Activated B cell treated with CpG ODN at 0.5 μM for 24 hours (primary cell): Measurements from ENCODE around the gene CDC42BPB. TPM values are rescaled to one million over a fixed set of nuclear protein-coding genes. Genes with fewer than 3 reads are reported as not detected.

ENCODE experiments used
- ATAC-seq: fragments of 200-7000 bp; cut with Tn5 transposase; one replicate; pipeline ENCODE4 v1.10.0; 2021; ENCODE audit warnings: low read depth, mild to moderate bottlenecking, moderate library complexity
- CTCF ChIA-PET: fragments of 350-600 bp; sonication (Branson Sonifier 250); formaldehyde crosslinking; loops from one replicate; lab custom pipeline; 2021; ENCODE audit warnings: antibody characterized with exemption; lab: Charles Lee
- POLR2A ChIA-PET: fragments of 350-600 bp; sonication (Branson Sonifier 250); formaldehyde crosslinking; loops from one replicate; lab custom pipeline; 2021; ENCODE audit warnings: antibody characterized with exemption; lab: Charles Lee
- DNase-seq: peaks from one replicate; pipeline ENCODE4 v3.0.0; 2022
- H3K27ac Mint-ChIP-seq: one replicate; pipeline ENCODE4 v1.8.0; 2020; ENCODE audit warnings: mixed read lengths
- H3K27me3 Mint-ChIP-seq: one replicate; pipeline ENCODE4 v1.8.0; 2021; ENCODE audit warnings: mixed read lengths
- H3K36me3 Mint-ChIP-seq: one replicate; pipeline ENCODE4 v1.8.0; 2021; ENCODE audit warnings: low read depth, mixed read lengths
- H3K4me1 Mint-ChIP-seq: one replicate; pipeline ENCODE4 v1.8.0; 2021; ENCODE audit warnings: mixed read lengths
- H3K4me3 Mint-ChIP-seq: one replicate; pipeline ENCODE4 v1.8.0; 2020; ENCODE audit warnings: mild to moderate bottlenecking, mixed read lengths
- H3K9me3 Mint-ChIP-seq: one replicate; pipeline ENCODE4 v1.8.0; 2020; ENCODE audit warnings: mixed read lengths
- intact Hi-C: fragments of 100-400 bp; cut with micrococcal nuclease; formaldehyde crosslinking; loops from one replicate; pipeline ENCODE4 v1.15.1; 2024
- total RNA-seq: library from RNA; stranded (reverse); gene quantifications from 2 replicates; pipeline ENCODE4 v1.2.3, GENCODE V29; 2022
- TF ChIP-seq, protein P1 (sequence below): fragments of 200-600 bp; IDR thresholded peaks from one replicate; pipeline ENCODE4 v1.8.0; 2022; ENCODE audit warnings: antibody characterized with exemption, mild to moderate bottlenecking

CDC42BPB gene
- total RNA-seq, 1 donor from 2014 or later = 38.5 TPM

DNA sequence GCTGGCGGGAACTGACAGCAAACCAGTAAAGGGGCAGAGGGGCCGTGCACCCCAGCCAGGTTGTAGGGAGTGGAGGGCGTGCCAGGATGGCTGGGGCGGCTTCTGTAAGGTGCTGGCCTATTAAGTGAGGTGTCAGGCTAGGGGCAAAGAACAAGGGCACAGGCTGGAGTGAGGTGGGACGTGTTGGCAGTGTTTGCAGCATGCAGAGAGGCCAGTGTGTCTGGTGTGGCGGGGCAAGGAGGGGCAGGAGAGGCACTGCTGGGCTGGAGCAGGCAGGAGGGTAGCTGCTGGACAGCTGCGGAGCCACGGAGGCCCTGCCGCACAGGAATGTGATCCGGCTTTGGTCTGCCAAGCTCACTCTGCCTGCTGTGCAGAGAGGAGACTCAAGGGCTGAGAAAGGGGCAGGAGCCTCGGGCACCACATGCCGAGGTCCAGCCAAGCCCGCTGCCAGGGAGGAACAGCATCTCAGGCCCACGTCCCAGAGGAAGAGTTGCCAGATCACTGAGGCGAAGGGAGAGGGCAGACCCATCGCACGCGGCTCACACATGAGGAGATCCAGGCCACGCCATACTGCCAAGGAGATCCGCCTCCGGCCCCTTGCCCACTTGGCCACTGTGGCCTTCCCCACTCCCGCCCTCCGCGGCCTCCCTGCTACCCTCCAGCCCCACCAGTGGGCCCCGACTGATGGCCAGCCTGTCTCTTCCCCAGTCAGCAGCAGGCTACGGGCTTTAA is 88.1 kb downstream of the CDC42BPB start:
- peaks cover 87% of the 10 kb centered on the region for H3K36me3 Mint-ChIP-seq
- H3K4me3 Mint-ChIP-seq = no peak overlapping the region
- H3K9me3 Mint-ChIP-seq = no peaks in the 10 kb centered on the region

DNA sequence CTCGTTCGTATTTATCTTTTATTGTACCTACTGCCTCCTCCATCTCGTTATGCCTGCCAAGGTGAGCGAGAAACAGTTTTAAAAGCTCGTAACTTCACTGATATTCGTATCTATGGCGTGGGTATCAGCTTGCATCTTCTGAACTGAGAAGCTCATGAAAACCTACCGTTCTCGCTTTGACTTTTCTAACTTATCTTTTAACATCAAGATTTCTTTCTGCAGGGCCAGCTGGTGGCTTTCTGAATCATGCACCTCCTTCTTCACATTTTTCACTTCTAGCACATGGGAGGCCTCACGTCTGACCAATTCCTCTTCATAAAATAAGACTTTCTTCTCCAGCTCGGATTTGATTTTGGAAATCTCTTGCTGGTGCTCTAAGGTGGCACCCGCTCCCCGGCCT is 89.0 kb downstream of the CDC42BPB start:
- ATAC-seq (no peak), DNase-seq (no peak)
- intact Hi-C loops = no loop called here
- H3K9me3 Mint-ChIP-seq = no peaks in the 10 kb centered on the region
- H3K4me1 Mint-ChIP-seq = no peaks in the 10 kb centered on the region
- POLR2A ChIA-PET = no interaction called here
- TF ChIP-seq, protein P1, sequence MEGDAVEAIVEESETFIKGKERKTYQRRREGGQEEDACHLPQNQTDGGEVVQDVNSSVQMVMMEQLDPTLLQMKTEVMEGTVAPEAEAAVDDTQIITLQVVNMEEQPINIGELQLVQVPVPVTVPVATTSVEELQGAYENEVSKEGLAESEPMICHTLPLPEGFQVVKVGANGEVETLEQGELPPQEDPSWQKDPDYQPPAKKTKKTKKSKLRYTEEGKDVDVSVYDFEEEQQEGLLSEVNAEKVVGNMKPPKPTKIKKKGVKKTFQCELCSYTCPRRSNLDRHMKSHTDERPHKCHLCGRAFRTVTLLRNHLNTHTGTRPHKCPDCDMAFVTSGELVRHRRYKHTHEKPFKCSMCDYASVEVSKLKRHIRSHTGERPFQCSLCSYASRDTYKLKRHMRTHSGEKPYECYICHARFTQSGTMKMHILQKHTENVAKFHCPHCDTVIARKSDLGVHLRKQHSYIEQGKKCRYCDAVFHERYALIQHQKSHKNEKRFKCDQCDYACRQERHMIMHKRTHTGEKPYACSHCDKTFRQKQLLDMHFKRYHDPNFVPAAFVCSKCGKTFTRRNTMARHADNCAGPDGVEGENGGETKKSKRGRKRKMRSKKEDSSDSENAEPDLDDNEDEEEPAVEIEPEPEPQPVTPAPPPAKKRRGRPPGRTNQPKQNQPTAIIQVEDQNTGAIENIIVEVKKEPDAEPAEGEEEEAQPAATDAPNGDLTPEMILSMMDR = no peak
- H3K4me3 Mint-ChIP-seq = no peak overlapping the region
- no peaks in the 10 kb centered on the region for H3K27me3 Mint-ChIP-seq
- H3K36me3 Mint-ChIP-seq = peaks cover 88% of the 10 kb centered on the region
- H3K27ac Mint-ChIP-seq = no peak overlapping the region
- CTCF ChIA-PET = no interaction called here

More for the DNA sequence above, 88.1 kb downstream of the CDC42BPB start:
- H3K4me1 Mint-ChIP-seq = no peaks in the 10 kb centered on the region
- TF ChIP-seq, protein P1 = no peak
- POLR2A ChIA-PET = no interaction called here
- H3K27me3 Mint-ChIP-seq = no peaks in the 10 kb centered on the region
- no peak for DNase-seq
- no peak overlapping the region for H3K27ac Mint-ChIP-seq
- CTCF ChIA-PET = no interaction called here
- intact Hi-C loops = no loop called here
- ATAC-seq = no peak

DNA sequence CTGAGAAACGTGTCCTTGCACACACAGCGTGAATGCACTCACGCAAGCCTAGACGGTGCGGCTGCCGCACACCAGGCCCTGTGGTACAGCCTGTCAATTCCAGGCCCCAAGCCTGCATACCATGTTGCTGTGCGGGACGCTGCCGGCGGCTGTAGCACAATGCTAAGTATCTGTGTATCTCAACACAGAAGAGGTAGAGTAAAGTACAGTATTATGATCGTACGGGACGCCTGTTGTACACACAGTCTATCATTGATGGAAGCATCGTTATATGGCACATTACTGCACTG is 89.9 kb downstream of the CDC42BPB start:
- Mint-ChIP-seq H3K9me3 (no peaks in the 10 kb centered on the region), H3K4me3 (no peak overlapping the region), H3K27me3 (no peaks in the 10 kb centered on the region), H3K27ac (no peak overlapping the region), H3K36me3 (peaks cover 89% of the 10 kb centered on the region), H3K4me1 (no peaks in the 10 kb centered on the region)
- intact Hi-C loops = no loop called here
- ATAC-seq = no peak
- DNase-seq = no peak
- ChIA-PET CTCF (no interaction called here), POLR2A (no interaction called here)
- TF ChIP-seq, protein P1 = no peak

DNA sequence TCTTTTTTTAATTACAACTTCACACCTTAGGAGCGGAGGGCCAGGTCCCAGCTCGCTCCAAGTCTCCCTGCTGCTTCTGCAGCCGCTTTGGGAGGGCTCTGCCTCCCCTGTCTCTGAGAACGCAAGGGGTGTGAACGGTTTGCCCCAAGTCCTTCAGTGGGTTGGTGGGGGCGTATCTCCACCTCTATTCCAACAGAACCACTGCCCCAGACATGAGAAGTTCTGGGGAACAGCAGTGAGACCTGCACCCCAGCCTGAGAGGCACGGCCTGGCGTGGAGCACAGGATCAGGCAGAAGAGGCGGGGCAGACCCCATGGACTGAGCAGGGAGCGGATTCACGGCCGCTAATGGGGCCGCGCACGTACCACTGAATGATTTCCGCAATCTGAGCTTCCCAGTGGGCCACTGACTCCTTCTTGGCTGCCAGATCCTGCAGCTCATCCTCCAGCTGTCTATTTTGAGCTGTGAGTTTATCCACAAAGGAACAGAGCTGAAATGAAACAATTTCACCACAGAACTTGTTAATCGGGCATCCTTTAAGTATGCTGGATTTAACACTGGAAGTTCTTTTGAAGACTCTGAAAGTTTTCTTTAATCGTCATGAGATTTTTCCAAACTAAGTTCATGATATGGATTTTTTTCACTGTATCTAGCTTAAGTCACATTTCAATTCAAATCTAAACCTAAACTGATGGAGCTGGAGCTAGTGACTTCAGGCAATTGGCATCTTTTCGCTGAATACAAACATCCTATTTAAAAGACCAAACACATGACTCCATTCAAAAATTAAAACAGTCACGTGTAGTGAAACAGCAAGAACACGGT is 90.5 kb downstream of the CDC42BPB start:
- CTCF ChIA-PET = no interaction called here
- Mint-ChIP-seq H3K4me1 (no peaks in the 10 kb centered on the region), H3K27me3 (no peaks in the 10 kb centered on the region), H3K4me3 (no peak overlapping the region), H3K36me3 (peaks cover 91% of the 10 kb centered on the region), H3K27ac (no peak overlapping the region), H3K9me3 (no peaks in the 10 kb centered on the region)
- DNase-seq (no peak), ATAC-seq (no peak)
- TF ChIP-seq, protein P1 = no peak
- POLR2A ChIA-PET = no interaction called here
- intact Hi-C loops = no loop called here

DNA sequence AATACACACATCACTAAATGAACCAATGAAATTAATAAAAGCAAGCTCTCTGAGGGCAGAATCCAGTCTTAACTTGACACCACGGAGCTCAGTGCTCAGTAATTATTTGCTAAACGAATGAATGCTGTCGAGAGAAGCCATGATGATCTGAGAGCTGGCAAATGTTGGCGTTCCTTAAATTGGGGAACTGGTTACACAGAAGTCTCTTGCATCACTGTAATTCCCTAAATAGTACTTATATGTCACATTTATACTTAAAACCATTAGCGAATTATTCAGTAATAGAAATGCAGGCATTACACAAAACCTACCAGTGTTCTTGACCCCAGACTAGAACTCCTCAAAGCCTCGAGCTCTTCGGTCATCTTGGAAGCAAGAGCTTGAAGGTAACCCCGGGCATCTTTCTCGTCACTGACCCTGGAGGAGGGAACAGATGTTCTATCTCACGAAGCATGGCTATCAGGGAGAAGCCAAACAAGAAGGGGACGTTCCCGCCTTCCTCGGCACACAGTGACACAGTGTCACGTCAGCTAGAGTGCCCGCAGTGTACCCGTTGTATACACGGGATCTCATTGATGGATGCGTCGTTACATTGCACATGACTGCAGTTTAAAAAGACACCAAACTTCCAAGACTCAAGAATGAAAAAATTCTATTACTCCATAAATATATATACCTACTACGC is 91.2 kb downstream of the CDC42BPB start:
- ATAC-seq (no peak), DNase-seq (no peak)
- no peaks in the 10 kb centered on the region for H3K4me1 Mint-ChIP-seq
- no peaks in the 10 kb centered on the region for H3K9me3 Mint-ChIP-seq
- no peak overlapping the region for H3K27ac Mint-ChIP-seq
- TF ChIP-seq, protein P1 = no peak
- H3K36me3 Mint-ChIP-seq = peaks cover 90% of the 10 kb centered on the region
- no peaks in the 10 kb centered on the region for H3K27me3 Mint-ChIP-seq
- ChIA-PET CTCF (no interaction called here), POLR2A (no interaction called here)
- H3K4me3 Mint-ChIP-seq = no peak overlapping the region
- intact Hi-C loops = no loop called here
